ENCODE measurements around the gene KPNA5. TPM values are rescaled to one million over a fixed set of nuclear protein-coding genes. Genes with fewer than 3 reads are reported as not detected.

The KPNA5 gene
- total RNA-seq, 1 donor = 11.2 TPM

DNA sequence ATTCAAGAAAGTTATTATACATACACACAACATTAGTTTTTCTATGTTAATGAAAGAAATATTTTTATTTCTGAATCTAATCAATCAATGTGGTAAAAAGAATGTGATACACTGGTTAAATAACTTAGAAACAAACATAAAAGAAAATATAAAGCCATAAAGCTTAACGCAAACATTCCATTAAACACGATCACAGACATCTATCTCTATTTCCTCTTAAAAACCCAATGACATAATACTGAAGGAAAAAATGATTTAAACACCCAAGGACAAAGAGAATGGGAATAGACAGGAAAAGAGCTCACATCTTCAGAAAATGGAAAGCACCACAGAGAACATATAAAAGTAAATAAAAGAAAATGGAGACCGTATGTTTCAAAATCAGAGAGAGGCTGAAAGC is 31.9 kb upstream of the KPNA5 start:
- DNase-seq (ENCODE audit: insufficient read length, low spot score, missing footprints) = no peak
- no peaks in the 10 kb centered on the region for H4K20me1 ChIP-seq (ENCODE audit: insufficient read depth, low read length)
- no peak overlapping the region for H3K27ac ChIP-seq (ENCODE audit: low read depth, low read length)
- no peaks in the 10 kb centered on the region for H3K9me3 ChIP-seq (ENCODE audit: low read depth, low read length)
- H2AFZ ChIP-seq (ENCODE audit: low read length) = no peak overlapping the region
- H3K36me3 ChIP-seq (ENCODE audit: insufficient read depth, low read length) = peaks cover 19% of the 10 kb centered on the region
- no peak overlapping the region for H3K4me2 ChIP-seq (ENCODE audit: insufficient read depth, low read length)
- no peaks in the 10 kb centered on the region for H3K27me3 ChIP-seq (ENCODE audit: insufficient read depth, low read length)
- no peaks in the 10 kb centered on the region for H3K79me2 ChIP-seq (ENCODE audit: insufficient read depth, low read length)
- peaks cover 14% of the 10 kb centered on the region for H3K4me1 ChIP-seq (ENCODE audit: insufficient read depth, low read length)
- no peak overlapping the region for H3K4me3 ChIP-seq (ENCODE audit: insufficient read depth, low read length)
- TF ChIP-seq, protein P1, sequence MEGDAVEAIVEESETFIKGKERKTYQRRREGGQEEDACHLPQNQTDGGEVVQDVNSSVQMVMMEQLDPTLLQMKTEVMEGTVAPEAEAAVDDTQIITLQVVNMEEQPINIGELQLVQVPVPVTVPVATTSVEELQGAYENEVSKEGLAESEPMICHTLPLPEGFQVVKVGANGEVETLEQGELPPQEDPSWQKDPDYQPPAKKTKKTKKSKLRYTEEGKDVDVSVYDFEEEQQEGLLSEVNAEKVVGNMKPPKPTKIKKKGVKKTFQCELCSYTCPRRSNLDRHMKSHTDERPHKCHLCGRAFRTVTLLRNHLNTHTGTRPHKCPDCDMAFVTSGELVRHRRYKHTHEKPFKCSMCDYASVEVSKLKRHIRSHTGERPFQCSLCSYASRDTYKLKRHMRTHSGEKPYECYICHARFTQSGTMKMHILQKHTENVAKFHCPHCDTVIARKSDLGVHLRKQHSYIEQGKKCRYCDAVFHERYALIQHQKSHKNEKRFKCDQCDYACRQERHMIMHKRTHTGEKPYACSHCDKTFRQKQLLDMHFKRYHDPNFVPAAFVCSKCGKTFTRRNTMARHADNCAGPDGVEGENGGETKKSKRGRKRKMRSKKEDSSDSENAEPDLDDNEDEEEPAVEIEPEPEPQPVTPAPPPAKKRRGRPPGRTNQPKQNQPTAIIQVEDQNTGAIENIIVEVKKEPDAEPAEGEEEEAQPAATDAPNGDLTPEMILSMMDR (IDR thresholded peaks at IDR 0.05; ENCODE audit: extremely low read depth, low read depth, low read length) = no peak

DNA sequence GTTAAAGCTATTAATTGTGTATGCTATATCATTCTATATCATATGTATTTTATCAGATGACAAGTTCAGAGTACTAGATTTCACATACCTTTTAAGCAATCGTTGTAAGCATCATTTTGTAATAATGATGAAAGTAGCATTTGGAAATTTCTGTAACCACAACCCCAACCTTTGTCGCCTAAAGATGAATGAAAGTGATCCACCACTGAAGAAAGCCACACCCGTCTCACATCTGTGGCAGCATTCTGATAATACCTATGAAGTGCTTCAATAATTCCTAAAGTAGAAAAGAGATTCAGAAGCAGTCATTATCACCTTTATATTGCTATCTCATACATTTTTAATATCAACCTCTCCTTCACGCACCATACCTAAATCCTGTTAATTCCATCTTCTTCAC is 29.1 kb upstream of the KPNA5 start:
- Histone ChIP-seq H3K36me3 (ENCODE audit: insufficient read depth, low read length) (peaks cover 19% of the 10 kb centered on the region), H3K9me3 (ENCODE audit: low read depth, low read length) (no peaks in the 10 kb centered on the region), H4K20me1 (ENCODE audit: insufficient read depth, low read length) (no peaks in the 10 kb centered on the region), H3K4me2 (ENCODE audit: insufficient read depth, low read length) (no peak overlapping the region), H3K4me1 (ENCODE audit: insufficient read depth, low read length) (peaks cover 14% of the 10 kb centered on the region), H3K27ac (ENCODE audit: low read depth, low read length) (no peak overlapping the region), H3K79me2 (ENCODE audit: insufficient read depth, low read length) (no peaks in the 10 kb centered on the region), H3K4me3 (ENCODE audit: insufficient read depth, low read length) (no peak overlapping the region), H2AFZ (ENCODE audit: low read length) (no peak overlapping the region), H3K27me3 (ENCODE audit: insufficient read depth, low read length) (no peaks in the 10 kb centered on the region)
- no peak for DNase-seq (ENCODE audit: insufficient read length, low spot score, missing footprints)
- TF ChIP-seq, protein P1 (IDR thresholded peaks at IDR 0.05; ENCODE audit: extremely low read depth, low read depth, low read length) = no peak

DNA sequence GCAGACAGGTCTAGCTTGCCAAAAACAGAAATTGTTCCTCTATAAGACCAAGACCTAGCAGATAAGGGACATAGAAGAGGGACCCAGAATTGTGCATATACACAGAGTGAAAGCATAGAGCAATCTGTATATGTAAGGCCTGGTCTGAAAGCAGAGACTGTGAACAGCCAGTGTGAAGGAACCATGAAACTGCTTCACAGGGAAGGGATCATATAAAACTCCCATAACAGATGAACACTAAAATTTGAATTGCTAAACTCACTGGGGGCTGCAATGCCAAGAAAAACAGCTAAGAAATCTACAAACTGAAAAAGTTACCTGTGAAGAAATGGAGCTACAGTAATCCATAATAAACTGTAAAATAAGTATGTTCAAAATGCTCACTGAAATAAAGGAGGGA is 19.4 kb upstream of the KPNA5 start:
- no peak overlapping the region for H3K4me2 ChIP-seq (ENCODE audit: insufficient read depth, low read length)
- H3K27me3 ChIP-seq (ENCODE audit: insufficient read depth, low read length) = no peaks in the 10 kb centered on the region
- H4K20me1 ChIP-seq (ENCODE audit: insufficient read depth, low read length) = no peaks in the 10 kb centered on the region
- no peak overlapping the region for H3K27ac ChIP-seq (ENCODE audit: low read depth, low read length)
- H3K79me2 ChIP-seq (ENCODE audit: insufficient read depth, low read length) = peaks cover 65% of the 10 kb centered on the region
- no peak for DNase-seq (ENCODE audit: insufficient read length, low spot score, missing footprints)
- H3K9me3 ChIP-seq (ENCODE audit: low read depth, low read length) = no peaks in the 10 kb centered on the region
- H2AFZ ChIP-seq (ENCODE audit: low read length) = no peak overlapping the region
- H3K4me1 ChIP-seq (ENCODE audit: insufficient read depth, low read length) = no peaks in the 10 kb centered on the region
- no peak overlapping the region for H3K4me3 ChIP-seq (ENCODE audit: insufficient read depth, low read length)
- TF ChIP-seq, protein P1 (IDR thresholded peaks at IDR 0.05; ENCODE audit: extremely low read depth, low read depth, low read length) = no peak
- no peaks in the 10 kb centered on the region for H3K36me3 ChIP-seq (ENCODE audit: insufficient read depth, low read length)

DNA sequence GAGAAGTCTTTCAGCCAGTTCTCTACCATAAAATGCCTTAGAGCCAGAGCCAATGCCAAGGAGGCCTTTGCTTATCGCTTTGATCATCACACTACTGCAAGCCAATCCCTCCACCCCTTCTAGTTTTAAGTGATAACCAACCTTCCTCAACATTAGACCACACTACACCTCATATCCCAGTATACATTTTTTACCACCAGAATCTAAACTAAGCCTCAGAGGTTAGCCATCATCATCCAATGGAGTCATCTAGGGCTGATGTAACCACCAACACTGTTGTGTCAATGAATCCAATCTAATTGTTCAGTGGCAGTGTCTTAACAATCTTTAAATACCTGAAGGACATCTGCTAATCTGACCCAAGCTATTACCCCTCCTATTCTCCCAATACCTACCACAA is 18.8 kb upstream of the KPNA5 start:
- Histone ChIP-seq H3K79me2 (ENCODE audit: insufficient read depth, low read length) (peaks cover 70% of the 10 kb centered on the region), H3K27me3 (ENCODE audit: insufficient read depth, low read length) (no peaks in the 10 kb centered on the region), H3K4me2 (ENCODE audit: insufficient read depth, low read length) (no peak overlapping the region), H3K9me3 (ENCODE audit: low read depth, low read length) (no peaks in the 10 kb centered on the region), H4K20me1 (ENCODE audit: insufficient read depth, low read length) (no peaks in the 10 kb centered on the region), H3K4me3 (ENCODE audit: insufficient read depth, low read length) (no peak overlapping the region), H3K4me1 (ENCODE audit: insufficient read depth, low read length) (no peaks in the 10 kb centered on the region), H2AFZ (ENCODE audit: low read length) (no peak overlapping the region), H3K36me3 (ENCODE audit: insufficient read depth, low read length) (no peaks in the 10 kb centered on the region), H3K27ac (ENCODE audit: low read depth, low read length) (no peak overlapping the region)
- DNase-seq (ENCODE audit: insufficient read length, low spot score, missing footprints) = no peak
- TF ChIP-seq, protein P1 (IDR thresholded peaks at IDR 0.05; ENCODE audit: extremely low read depth, low read depth, low read length) = no peak
